GM21515 (cell line): Measurements from ENCODE around the gene ASGR2.
"Not testable (repeated sequence)": the region's sequence is repeated elsewhere in the genome, so short reads cannot be mapped to it uniquely, and the experiment has no call there.

Source experiments
- ATAC-seq: cut with Tn5 transposase; IDR thresholded peaks from one replicate; pipeline ENCODE4 v1.9.1; 2021; ENCODE audit not compliant: unreplicated experiment

ASGR2 gene

GRCh38 chr17:7100641-7101379, 13.8 kb downstream of the ASGR2 start:
- not testable (repeated sequence) for ATAC-seq

DNA sequence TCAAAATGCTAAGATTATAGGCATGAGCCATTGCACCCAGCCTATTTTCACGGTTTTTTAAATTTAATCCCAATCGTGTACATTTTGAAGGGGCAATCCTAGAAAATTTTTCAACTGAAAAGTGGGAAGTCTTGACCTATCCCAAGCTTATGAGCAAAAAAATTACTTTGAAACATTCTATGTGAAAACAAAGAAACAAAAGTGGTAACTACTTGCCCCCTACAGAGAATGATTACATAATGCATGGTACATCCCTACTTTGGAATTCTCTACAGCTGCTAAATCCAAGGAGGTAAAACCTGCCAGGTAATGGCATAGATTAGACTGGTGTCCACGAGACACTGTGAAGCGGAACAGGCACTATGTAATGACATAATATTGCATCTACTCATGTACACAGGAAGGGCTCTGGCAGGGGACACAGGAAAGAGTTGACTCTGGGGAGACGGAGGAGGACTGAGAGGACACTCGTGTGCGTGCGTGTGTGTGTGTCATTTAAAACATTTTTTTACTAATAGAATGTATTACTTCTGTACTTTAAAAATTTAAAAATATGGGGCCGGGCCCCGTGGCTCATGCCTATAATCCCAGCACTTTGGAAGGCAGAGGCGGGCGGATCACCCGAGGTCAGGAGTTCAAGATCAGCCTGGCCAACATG, 15.7 kb downstream of the ASGR2 start:
- no peak for ATAC-seq

DNA sequence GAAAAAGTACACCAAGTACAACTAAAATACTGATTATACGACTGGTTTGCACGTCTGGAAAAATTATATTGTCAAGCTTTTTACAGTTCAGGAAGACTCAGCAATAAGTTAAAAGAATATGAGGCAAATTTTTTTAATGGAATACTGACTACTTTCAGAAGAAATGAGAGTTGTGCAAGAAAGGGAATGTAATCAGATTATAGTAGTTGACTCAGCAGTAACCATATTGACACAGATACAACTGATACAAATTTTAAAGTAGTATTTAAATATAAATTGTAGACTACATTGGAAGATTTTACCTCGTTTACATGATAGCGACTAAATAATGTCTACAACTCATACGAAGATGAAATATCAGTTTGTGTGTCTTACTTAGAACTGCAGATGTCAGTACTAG, 16.7 kb downstream of the ASGR2 start:
- ATAC-seq = no peak

DNA sequence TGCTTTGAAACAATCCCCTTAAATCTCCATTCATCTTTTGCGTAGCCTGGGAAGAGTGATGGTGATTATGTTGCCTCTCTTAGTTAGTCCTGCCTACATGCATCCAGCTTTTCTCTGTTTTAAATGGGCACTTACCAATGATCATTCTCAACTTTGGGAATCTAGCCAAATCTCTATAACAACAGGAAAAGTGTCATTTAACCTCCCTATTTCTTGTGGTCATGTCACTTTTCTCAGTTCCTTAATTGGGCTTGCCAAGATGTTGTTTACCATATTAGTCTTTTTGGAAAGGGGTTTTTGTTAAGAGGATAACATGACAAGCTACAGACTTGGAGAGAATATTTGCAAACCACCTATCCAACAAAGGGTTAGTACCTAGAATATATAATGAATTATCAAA, 19.0 kb downstream of the ASGR2 start:
- no peak for ATAC-seq

- no peak for ATAC-seq
These were observed 20.0 kb downstream of the ASGR2 start for GRCh38 chr17:7094652-7095019.

- not testable (repeated sequence) for ATAC-seq
These were observed 23.2 kb downstream of the ASGR2 start for GRCh38 chr17:7091311-7092005.

GRCh38 chr17:7089570-7089969, 25.1 kb downstream of the ASGR2 start:
- ATAC-seq = not testable (repeated sequence)

DNA sequence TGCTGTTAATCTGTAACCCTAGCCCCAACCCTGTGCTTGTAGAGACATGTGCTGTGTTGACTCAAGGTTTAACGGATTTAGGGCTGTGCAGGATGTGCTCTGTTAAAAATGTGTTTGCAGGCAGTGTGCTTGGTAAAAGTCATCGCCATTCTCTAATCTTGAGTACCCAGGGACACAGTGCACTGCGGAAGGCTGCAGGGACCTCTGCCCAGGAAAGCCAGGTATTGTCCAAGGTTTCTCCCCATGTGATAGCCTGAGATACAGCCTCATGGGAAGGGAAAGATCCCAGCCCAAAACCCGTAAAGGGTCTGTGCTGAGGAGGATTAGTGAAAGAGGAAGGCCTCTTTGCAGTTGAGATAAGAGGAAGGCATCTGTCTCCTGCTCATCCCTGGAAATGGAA, 26.2 kb downstream of the ASGR2 start:
- ATAC-seq = not testable (repeated sequence)

- ATAC-seq = no peak
These were observed 30.5 kb downstream of the ASGR2 start for GRCh38 chr17:7084088-7084487.

DNA sequence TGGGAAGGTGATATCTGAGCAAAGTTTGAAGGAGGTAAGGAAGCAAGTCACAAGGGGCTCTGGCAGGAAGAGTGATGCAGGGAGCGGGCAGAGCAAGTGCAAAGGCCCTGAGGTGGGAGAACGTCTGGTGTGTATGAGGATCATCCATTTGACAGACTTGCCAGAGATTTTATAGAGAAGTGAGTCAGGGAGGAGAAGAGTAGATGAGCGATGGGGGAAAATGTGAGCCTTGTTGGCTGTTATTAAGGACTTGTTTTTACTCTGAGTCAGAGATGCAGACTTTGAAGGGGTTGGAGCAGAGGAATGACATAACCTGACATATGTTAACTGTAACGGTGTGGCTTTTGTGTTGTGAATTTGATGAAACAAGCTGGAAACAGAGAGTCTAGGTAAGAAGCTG, 31.0 kb downstream of the ASGR2 start:
- no peak for ATAC-seq

GRCh38 chr17:7081341-7082062, 33.1 kb downstream of the ASGR2 start:
- ATAC-seq = no peak

DNA sequence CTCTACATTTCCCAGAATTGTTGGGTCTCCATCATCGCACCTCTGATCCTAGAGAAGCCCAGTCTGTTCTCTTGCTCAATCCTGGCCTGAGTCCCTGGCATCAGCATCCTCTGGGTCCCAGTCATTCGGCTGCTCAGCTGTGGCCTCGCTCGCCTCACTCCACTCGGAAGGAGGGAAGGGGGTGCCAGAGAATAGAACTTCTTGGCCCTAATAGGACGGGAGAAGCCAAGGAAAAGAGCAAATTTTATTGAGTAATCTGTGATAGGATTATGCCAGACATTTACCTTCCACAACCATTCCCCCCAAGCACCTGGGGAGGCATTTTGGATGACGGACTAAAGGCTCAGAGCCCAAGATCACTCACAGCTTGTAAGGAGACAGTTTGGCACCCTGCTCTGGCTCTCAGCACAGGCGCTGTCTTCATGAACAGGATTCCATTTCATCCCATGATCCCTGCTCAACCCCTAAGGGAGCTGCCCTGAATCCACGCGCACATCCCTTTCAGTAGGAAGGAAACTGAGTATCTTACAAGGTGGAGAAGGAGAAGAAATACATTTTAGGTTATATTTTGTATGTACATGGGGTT, 34.1 kb downstream of the ASGR2 start:
- no peak for ATAC-seq

GRCh38 chr17:7079581-7080455, 34.8 kb downstream of the ASGR2 start, which contains the start of gene CLEC10A:
TSS of gene CLEC10A (minus strand) at chr17:7080251. CDS start at chr17:7078812, 1,439 bp downstream.
- ATAC-seq = no peak

GRCh38 chr17:7078711-7079110, 35.9 kb downstream of the ASGR2 start:
- ATAC-seq = no peak

- no peak for ATAC-seq
These were observed 36.6 kb downstream of the ASGR2 start for GRCh38 chr17:7077911-7078546.

- ATAC-seq = no peak
These were observed 39.7 kb downstream of the ASGR2 start for GRCh38 chr17:7074931-7075330.

DNA sequence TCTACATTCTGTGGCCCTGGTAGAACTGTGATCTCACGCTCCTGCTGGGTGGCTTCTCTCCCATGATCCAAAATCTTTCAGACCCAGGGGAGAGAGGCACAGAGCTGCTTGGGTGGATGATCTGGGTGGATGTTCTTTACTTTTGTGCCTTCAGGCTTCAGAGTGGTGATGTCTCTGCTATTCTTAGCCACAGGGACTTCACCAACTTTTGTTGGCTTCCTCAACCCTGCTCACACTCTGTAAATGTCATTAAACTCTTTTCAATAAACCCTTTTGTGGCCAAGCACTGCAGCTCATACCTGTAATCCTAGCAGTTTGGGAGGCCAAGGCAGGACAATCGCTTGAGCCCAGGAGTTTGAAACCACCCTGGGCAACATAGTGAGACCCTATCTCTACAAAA, 42.2 kb downstream of the ASGR2 start:
- ATAC-seq = no peak

- no peak for ATAC-seq
These were observed 43.9 kb downstream of the ASGR2 start for GRCh38 chr17:7070712-7071111.

- ATAC-seq = no peak
These were observed 46.4 kb downstream of the ASGR2 start for GRCh38 chr17:7068268-7068667.

GRCh38 chr17:7067198-7067597, 47.4 kb downstream of the ASGR2 start:
- no peak for ATAC-seq
